Measurements from ENCODE around the gene FAM110A.

- TF ChIP-seq CTCF (conservative IDR thresholded peaks at IDR 0.05; ENCODE audit: low read length): peak; percentile 34; the same call in 1 of the 2 replicates
- no peak for TF ChIP-seq EZH2phosphoT487 (IDR thresholded peaks at IDR 0.05; ENCODE audit: borderline replicate concordance)
These were observed 39.5 kb downstream of the FAM110A start for GRCh38 chr20:872855-873520.
